HCT116 (cell line): ENCODE measurements around the gene KHSRP. TPM values are rescaled to one million over a fixed set of nuclear protein-coding genes. Genes with fewer than 3 reads are reported as not detected.

ENCODE experiments used
- microRNA-seq: library from miRNA; unstranded; fragments of <30 nt; microRNA quantifications from one replicate; pipeline ENCODE4, GENCODE V29; 2016; ENCODE audit warnings: borderline number of aligned reads
- total RNA-seq: library from RNA; stranded (reverse); gene quantifications from one replicate; pipeline ENCODE4 v1.2.1, GENCODE V29; 2021; ENCODE audit not compliant: unreplicated experiment

Gene KHSRP
- total RNA-seq, 1 experiment from 2014 or later: 553 TPM

Small RNAs within 50 kb of the gene (microRNA-seq; reads per million reads assigned to microRNA genes)
- gene MIR3940 (14.5 reads per million, percentile 35 among the genes with 10 or more reads in this experiment), gene MIR6790 (not detected), gene MIR6885 (3.6 reads per million)

Other genes starting within 250 kb of the KHSRP start
- gene MLLT1, start 144.8 kb downstream of the KHSRP start, total RNA-seq: 55.0 TPM
- not detected for gene ACER1, start 91.2 kb downstream of the KHSRP start, total RNA-seq
- 116 TPM for gene CLPP, start 63.3 kb downstream of the KHSRP start, total RNA-seq
- 57.1 TPM for gene ALKBH7, start 52.0 kb downstream of the KHSRP start, total RNA-seq
- gene PSPN, start 48.9 kb downstream of the KHSRP start, total RNA-seq: 3.4 TPM
- gene GTF2F1, start 31.6 kb downstream of the KHSRP start, total RNA-seq: 82.0 TPM
- 0.93 TPM for gene SLC25A41, start 9.0 kb upstream of the KHSRP start, total RNA-seq
- 89.5 TPM for gene SLC25A23, start 35.0 kb upstream of the KHSRP start, total RNA-seq
- gene CRB3, start 39.5 kb upstream of the KHSRP start, total RNA-seq: 40.5 TPM
- 0.54 TPM for gene DENND1C, start 57.0 kb upstream of the KHSRP start, total RNA-seq
- 32.5 TPM for gene TUBB4A, start 77.5 kb upstream of the KHSRP start, total RNA-seq
- 25.1 TPM for gene TNFSF9, start 106.2 kb upstream of the KHSRP start, total RNA-seq
- 2.1 TPM for gene CD70, start 166.3 kb upstream of the KHSRP start, total RNA-seq
- 0.22 TPM for gene TNFSF14, start 245.3 kb upstream of the KHSRP start, total RNA-seq